ENCODE data around the gene PTCHD1.

DNA sequence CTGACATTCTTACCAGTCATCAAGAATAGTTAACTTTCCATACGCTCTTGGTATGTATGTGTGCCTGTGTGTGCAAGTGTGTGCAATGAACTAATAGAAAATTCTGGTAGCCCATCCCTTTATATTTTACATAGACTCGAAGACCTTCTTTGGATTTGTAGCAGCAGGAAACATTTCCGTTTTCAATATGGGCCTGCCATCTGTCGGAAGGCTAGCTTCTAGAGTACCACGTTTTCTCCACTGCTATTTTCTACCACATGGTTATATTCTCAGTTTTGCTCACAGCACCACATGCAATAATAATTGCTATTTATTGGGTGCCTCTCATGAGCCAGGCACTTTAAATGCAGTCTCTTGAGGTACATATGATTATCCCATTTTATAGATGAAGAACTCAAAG is 47.9 kb upstream of the PTCHD1 start:
- TF ChIP-seq, protein P1, sequence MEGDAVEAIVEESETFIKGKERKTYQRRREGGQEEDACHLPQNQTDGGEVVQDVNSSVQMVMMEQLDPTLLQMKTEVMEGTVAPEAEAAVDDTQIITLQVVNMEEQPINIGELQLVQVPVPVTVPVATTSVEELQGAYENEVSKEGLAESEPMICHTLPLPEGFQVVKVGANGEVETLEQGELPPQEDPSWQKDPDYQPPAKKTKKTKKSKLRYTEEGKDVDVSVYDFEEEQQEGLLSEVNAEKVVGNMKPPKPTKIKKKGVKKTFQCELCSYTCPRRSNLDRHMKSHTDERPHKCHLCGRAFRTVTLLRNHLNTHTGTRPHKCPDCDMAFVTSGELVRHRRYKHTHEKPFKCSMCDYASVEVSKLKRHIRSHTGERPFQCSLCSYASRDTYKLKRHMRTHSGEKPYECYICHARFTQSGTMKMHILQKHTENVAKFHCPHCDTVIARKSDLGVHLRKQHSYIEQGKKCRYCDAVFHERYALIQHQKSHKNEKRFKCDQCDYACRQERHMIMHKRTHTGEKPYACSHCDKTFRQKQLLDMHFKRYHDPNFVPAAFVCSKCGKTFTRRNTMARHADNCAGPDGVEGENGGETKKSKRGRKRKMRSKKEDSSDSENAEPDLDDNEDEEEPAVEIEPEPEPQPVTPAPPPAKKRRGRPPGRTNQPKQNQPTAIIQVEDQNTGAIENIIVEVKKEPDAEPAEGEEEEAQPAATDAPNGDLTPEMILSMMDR (IDR thresholded peaks at IDR 0.05): no peak
- no peak for TF ChIP-seq POLR2A (IDR thresholded peaks at IDR 0.05)
- no peak for TF ChIP-seq POLR2AphosphoS5 (IDR thresholded peaks at IDR 0.05)
- no peak for TF ChIP-seq EP300 (IDR thresholded peaks at IDR 0.05)

All from gastroesophageal sphincter (tissue), 3 donors.